A549 (cell line): Measurements from ENCODE around the gene ATG2A. TPM values are rescaled to one million over a fixed set of nuclear protein-coding genes. Genes with fewer than 3 reads are reported as not detected.

Source experiments
- ATAC-seq, 2 experiments: fragments of 200-7000 bp in 1 of 2; fragments of >200 bp in 1 of 2; cut with Nextera tagmentation in 1 of 2; cut with Tn5 transposase in 1 of 2; 3 replicates each; pipeline versions ENCODE4 v1.8.0 to v1.9.1; 2018 to 2020; ENCODE audit warnings: mild to moderate bottlenecking in 1 of 2, moderate library complexity in 1 of 2
- CTCF ChIA-PET: fragments of 300-600 bp; sonication (Branson Sonifier 250); formaldehyde crosslinking; extraction: SDS; loops from one replicate; lab custom pipeline; 2021; ENCODE audit warnings: antibody characterized with exemption, inconsistent platforms; lab: Yijun Ruan, JAX
- POLR2A ChIA-PET: fragments of 350-600 bp; formaldehyde crosslinking; extraction: SDS; loops from one replicate; lab custom pipeline; 2021; ENCODE audit warnings: antibody characterized with exemption, inconsistent platforms; lab: Yijun Ruan, JAX
- DNase-seq, 2 experiments: peaks; one replicate each; pipeline versions ENCODE4 v3.0.0 to v3.0.0-alpha.2; 2011 to 2016; ENCODE audit warnings: low read depth in 1 of 2, low spot score in 1 of 2
- FAIRE-seq: peaks from 2 replicates; lab custom pipeline; 2011; peaks lifted over from hg19 to GRCh38; lab: Jason Lieb, UNC
- H3K27ac ChIP-seq, 2 experiments: fragments of >200 bp; sonication (Bioruptor Twin); formaldehyde crosslinking; 3 replicates each; pipeline ENCODE4 v1.5.1; 2016 to 2017
- H3K4me1 ChIP-seq: fragments of >200 bp; sonication (Bioruptor Twin); formaldehyde crosslinking; 3 replicates; pipeline ENCODE4 v1.6.1; 2016
- H3K4me2 ChIP-seq: fragments of >200 bp; sonication (Bioruptor Twin); formaldehyde crosslinking; 3 replicates; pipeline ENCODE4 v1.6.1; 2016
- H3K4me3 ChIP-seq: fragments of >200 bp; sonication (Bioruptor Twin); formaldehyde crosslinking; 3 replicates; pipeline ENCODE4 v1.5.1; 2016
- H3K9me3 ChIP-seq: fragments of >200 bp; sonication (Bioruptor Twin); formaldehyde crosslinking; 3 replicates; pipeline ENCODE4 v1.6.1; 2016
- ATOH8 ChIP-seq: fragments of 250-450 bp; sonication (Bioruptor Pico); IDR thresholded peaks from 2 replicates; pipeline ENCODE4 v1.5.0; 2020; ENCODE audit warnings: low read depth, mild to moderate bottlenecking, moderate library complexity
- CEBPB ChIP-seq, 2 experiments: fragments of >200 bp in 1 of 2; sonication (Bioruptor Twin) in 1 of 2; formaldehyde crosslinking in 1 of 2; IDR thresholded peaks; 2 replicates each; pipeline ENCODE4 v1.6.1; 2012 to 2016
- CHD2 ChIP-seq: fragments of 150-350 bp; IDR thresholded peaks from 2 replicates; pipeline ENCODE4 v1.6.1; 2014; ENCODE audit warnings: low read length; ENCODE audit not compliant: partially characterized antibody
- CHD4 ChIP-seq: fragments of 200-600 bp; sonication (generic); IDR thresholded peaks from 2 replicates; pipeline ENCODE4 v1.6.1; 2016; ENCODE audit warnings: antibody characterized with exemption, mild to moderate bottlenecking, borderline replicate concordance
- E2F6 ChIP-seq: IDR thresholded peaks from 2 replicates; pipeline ENCODE4 v1.6.1; 2012; ENCODE audit warnings: low read depth, borderline replicate concordance
- EHF ChIP-seq: fragments of 250-450 bp; sonication (Bioruptor Pico); IDR thresholded peaks from 2 replicates; pipeline ENCODE4 v1.5.0; 2020; ENCODE audit warnings: mild to moderate bottlenecking
- EHMT2 ChIP-seq: fragments of 200-600 bp; sonication (generic); IDR thresholded peaks from 2 replicates; pipeline ENCODE4 v1.6.1; 2016; ENCODE audit warnings: antibody characterized with exemption, low read depth, mild to moderate bottlenecking, moderate library complexity
- ELK1 ChIP-seq: fragments of 150-350 bp; IDR thresholded peaks from 2 replicates; pipeline ENCODE4 v1.6.1; 2014; ENCODE audit warnings: low read depth, mild to moderate bottlenecking, low read length
- FOSB ChIP-seq: fragments of 250-450 bp; sonication (Bioruptor Pico); IDR thresholded peaks from 2 replicates; pipeline ENCODE4 v1.5.0; 2020; ENCODE audit warnings: mild to moderate bottlenecking, moderate library complexity
- FOSL2 ChIP-seq, 2 experiments: fragments of 450-650 bp in 1 of 2; fragments of >200 bp in 1 of 2; sonication (Bioruptor Twin) in 1 of 2; formaldehyde crosslinking; IDR thresholded peaks; 2 replicates each; pipeline versions ENCODE4 v1.5.0 to v1.6.1; 2016 to 2020; ENCODE audit warnings: mild to moderate bottlenecking in 1 of 2, moderate library complexity in 1 of 2
- HEYL ChIP-seq: fragments of 250-450 bp; sonication (Bioruptor Pico); IDR thresholded peaks from 2 replicates; pipeline ENCODE4 v1.8.0; 2021; ENCODE audit warnings: mild to moderate bottlenecking, moderate library complexity
- HOXB5 ChIP-seq: fragments of 250-450 bp; sonication (Bioruptor Pico); IDR thresholded peaks from 2 replicates; pipeline ENCODE4 v1.5.0; 2020; ENCODE audit warnings: mild to moderate bottlenecking, moderate library complexity
- JUNB ChIP-seq: fragments of >200 bp; sonication (Bioruptor Twin); formaldehyde crosslinking; IDR thresholded peaks from 2 replicates; pipeline ENCODE4 v1.6.1; 2016
- KDM1A ChIP-seq: fragments of 200-600 bp; sonication (generic); IDR thresholded peaks from 2 replicates; pipeline ENCODE4 v1.6.1; 2016; ENCODE audit warnings: low read depth, mild to moderate bottlenecking
- KDM5A ChIP-seq: fragments of 200-600 bp; sonication (generic); IDR thresholded peaks from 2 replicates; pipeline ENCODE4 v1.6.1; 2016; ENCODE audit warnings: antibody characterized with exemption, mild to moderate bottlenecking
- NFE2L2 ChIP-seq: fragments of 150-350 bp; conservative IDR thresholded peaks from 2 replicates; pipeline ENCODE4 v1.6.1; 2014; ENCODE audit warnings: low read length
- NPAS2 ChIP-seq: fragments of 250-450 bp; sonication (Bioruptor Pico); IDR thresholded peaks from 2 replicates; pipeline ENCODE4 v1.8.0; 2022; ENCODE audit warnings: mild to moderate bottlenecking, moderate library complexity, borderline replicate concordance
- NR3C1 ChIP-seq: fragments of >200 bp; sonication (Bioruptor Twin); formaldehyde crosslinking; IDR thresholded peaks from 3 replicates; pipeline ENCODE4 v1.6.1; 2017
- POLR2A ChIP-seq: IDR thresholded peaks from 2 replicates; pipeline ENCODE4 v1.6.1; 2012; ENCODE audit warnings: mild to moderate bottlenecking, low read length
- RFX5 ChIP-seq: fragments of 450-650 bp; IDR thresholded peaks from 2 replicates; pipeline ENCODE4 v1.7.1; 2014; ENCODE audit warnings: antibody characterized with exemption, mild to moderate bottlenecking, moderate library complexity
- SREBF2 ChIP-seq: fragments of 450-650 bp; IDR thresholded peaks from 2 replicates; pipeline ENCODE4 v1.6.1; 2014; ENCODE audit warnings: mild to moderate bottlenecking, moderate library complexity
- USF2 ChIP-seq: fragments of 450-650 bp; IDR thresholded peaks from 2 replicates; pipeline ENCODE4 v1.6.1; 2014; ENCODE audit warnings: antibody characterized with exemption
- ZC3H11A ChIP-seq: fragments of 450-650 bp; IDR thresholded peaks from 2 replicates; pipeline ENCODE4 v1.6.1; 2014; ENCODE audit warnings: antibody characterized with exemption, mild to moderate bottlenecking
- WGBS: methylation state at CpG from one replicate; pipeline ENCODE4 v1.1.6; 2017; ENCODE audit errors: missing lambda C conversion rate; 5-methylcytosine and 5-hydroxymethylcytosine counted together
- polyA plus RNA-seq, 4 experiments: library from polyadenylated mRNA; depleted of rRNA in 3 of 4; stranded (reverse); fragments of >200 nt; fragmentation: RNase III in 1 of 4; extraction: RNeasy Plus Mini Kit Qiagen cat#74134 plus additional on column Dnase treatment in 1 of 4; gene quantifications; 2 replicates in 3 of 4; 3 replicates in 1 of 4; pipeline ENCODE4 v1.2.3, GENCODE V29; 2011 to 2017

The ATG2A gene
- polyA plus RNA-seq, 2 of the 4 experiments (the other 2 are of a cell fraction): 3.1 to 13.4 TPM

- H3K4me3 ChIP-seq: no peak overlapping the region
- no peak for FAIRE-seq
- POLR2A ChIA-PET: no interaction called here
- CTCF ChIA-PET: interaction anchor here (1.0 to 14.9 kb wide), 9 partner anchors 9 to 103 kb away, joined by 3 to 132 read pairs (median 4); partner anchors contain the start of gene ARL2
- 94% methylated on average over 7 of the region's 7 CpGs for WGBS
- H3K4me1 ChIP-seq: peaks cover 7% of the 10 kb centered on the region; the same call in 2 of the 3 replicates
- H3K4me2 ChIP-seq: no peak overlapping the region
- no peak for DNase-seq
- no peaks in the 10 kb centered on the region for H3K9me3 ChIP-seq
- no peak for ATAC-seq
- no peak overlapping the region for H3K27ac ChIP-seq
- TF ChIP-seq EHF (CRISPR knock-in tag): no peak
- no peak for TF ChIP-seq NPAS2 (CRISPR knock-in tag)
- no peak for TF ChIP-seq CHD4
- TF ChIP-seq POLR2A: no peak
- TF ChIP-seq EHMT2: no peak
- TF ChIP-seq HEYL (CRISPR knock-in tag): no peak
- TF ChIP-seq NR3C1: no peak
- no peak for TF ChIP-seq USF2
These were observed 5.9 kb downstream of the ATG2A start for GRCh38 chr11:64911142-64911541.

- no peak for TF ChIP-seq FOSL2 (IDR thresholded peaks at IDR 0.05)
- no peak for TF ChIP-seq FOSL2 (CRISPR knock-in tag; IDR thresholded peaks at IDR 0.05)
- no peak for TF ChIP-seq E2F6
- Histone ChIP-seq H3K4me1 (peaks cover 2% of the 10 kb centered on the region; the same call in 2 of the 3 replicates), H3K27ac (no peak overlapping the region), H3K9me3 (no peaks in the 10 kb centered on the region), H3K4me2 (no peak overlapping the region), H3K4me3 (no peak overlapping the region)
- POLR2A ChIA-PET: no interaction called here
- CTCF ChIA-PET: interaction anchor here (1.0 to 14.9 kb wide), 6 partner anchors 15 to 104 kb away, joined by 3 to 132 read pairs (median 4); partner anchors contain the start of gene ARL2
- WGBS: 94% methylated on average over 21 of the region's 27 CpGs
- DNase-seq (no peak), ATAC-seq (no peak), FAIRE-seq (no peak)
These were observed 6.4 kb downstream of the ATG2A start for GRCh38 chr11:64910451-64911093.

- H3K27ac ChIP-seq: no peak overlapping the region
- POLR2A ChIA-PET: no interaction called here
- no peak overlapping the region for H3K4me3 ChIP-seq
- no peaks in the 10 kb centered on the region for H3K4me1 ChIP-seq
- ATAC-seq (no peak), DNase-seq (no peak), FAIRE-seq (no peak)
- 90% methylated on average over 33 of the region's 39 CpGs for WGBS
- no peak overlapping the region for H3K4me2 ChIP-seq
- no peaks in the 10 kb centered on the region for H3K9me3 ChIP-seq
- TF ChIP-seq E2F6 (no peak), KDM1A (no peak), ATOH8 (CRISPR knock-in tag) (no peak), FOSL2 (IDR thresholded peaks at IDR 0.05) (no peak), FOSL2 (CRISPR knock-in tag; IDR thresholded peaks at IDR 0.05) (no peak)
- TF ChIP-seq, all 56 proteins: peak for 0
- CTCF ChIA-PET: interaction anchor here (0.7 to 14.9 kb wide), 5 partner anchors 15 to 104 kb away, joined by 3 to 132 read pairs (median 5); partner anchors contain the start of genes ARL2 and BATF2
These were observed 7.2 kb downstream of the ATG2A start for GRCh38 chr11:64909653-64910343.

GRCh38 chr11:64908766-64909165 is 8.2 kb downstream of the ATG2A start:
- 88% methylated on average over 10 of the region's 11 CpGs for WGBS
- no peak overlapping the region for H3K27ac ChIP-seq
- DNase-seq: no peak
- CTCF ChIA-PET: interaction anchor here (0.6 to 14.9 kb wide), 4 partner anchors 14 to 118 kb away, joined by 3 to 132 read pairs (median 4); partner anchors contain the start of gene ARL2
- H3K4me3 ChIP-seq: no peak overlapping the region
- H3K4me2 ChIP-seq: no peak overlapping the region
- ATAC-seq: no peak
- H3K9me3 ChIP-seq: no peaks in the 10 kb centered on the region
- no peaks in the 10 kb centered on the region for H3K4me1 ChIP-seq
- POLR2A ChIA-PET: no interaction called here
- no peak for FAIRE-seq
- TF ChIP-seq ZC3H11A (no peak), HOXB5 (CRISPR knock-in tag) (no peak), FOSB (CRISPR knock-in tag) (no peak), CHD2 (no peak), E2F6 (no peak), FOSL2 (IDR thresholded peaks at IDR 0.05) (no peak), FOSL2 (CRISPR knock-in tag; IDR thresholded peaks at IDR 0.05) (no peak), RFX5 (no peak), CEBPB (IDR thresholded peaks at IDR 0.05) (no peak), JUNB (no peak), ELK1 (no peak), KDM5A (no peak), SREBF2 (no peak), NFE2L2 (no peak), KDM1A (no peak)
